GM15510 (cell line): Measurements from ENCODE around the gene FCN2.

ENCODE experiments used
- POLR2A ChIP-seq: IDR thresholded peaks from 3 replicates; pipeline ENCODE4 v1.6.1; 2011; ENCODE audit warnings: borderline replicate concordance; ENCODE audit not compliant: insufficient read length; ENCODE audit errors: extremely low read depth

Gene FCN2

GRCh38 chr9:134880484-134881312, at the start of gene FCN2:
TSS of gene FCN2 (plus strand) at chr9:134880810. CDS start at chr9:134880822, 12 bp downstream.
- TF ChIP-seq POLR2A: no peak

- TF ChIP-seq POLR2A: no peak
These were observed 49.5 kb upstream of the FCN2 start for GRCh38 chr9:134830926-134831720.

GRCh38 chr9:134832471-134832870, 48.1 kb upstream of the FCN2 start:
- no peak for TF ChIP-seq POLR2A

- no peak for TF ChIP-seq POLR2A
These were observed 47.2 kb upstream of the FCN2 start for GRCh38 chr9:134833294-134833880.

GRCh38 chr9:134834217-134834956, 46.2 kb upstream of the FCN2 start:
- no peak for TF ChIP-seq POLR2A

GRCh38 chr9:134834957-134835419, 45.6 kb upstream of the FCN2 start:
- TF ChIP-seq POLR2A: no peak

- TF ChIP-seq POLR2A: no peak
These were observed 45.2 kb upstream of the FCN2 start for GRCh38 chr9:134835448-134835847.

- no peak for TF ChIP-seq POLR2A
These were observed 44.6 kb upstream of the FCN2 start for GRCh38 chr9:134835987-134836386.

GRCh38 chr9:134836406-134836970, 44.1 kb upstream of the FCN2 start:
- no peak for TF ChIP-seq POLR2A

GRCh38 chr9:134837529-134837928, 43.1 kb upstream of the FCN2 start:
- no peak for TF ChIP-seq POLR2A

- no peak for TF ChIP-seq POLR2A
These were observed 41.8 kb upstream of the FCN2 start for GRCh38 chr9:134838651-134839454.

GRCh38 chr9:134839455-134840125, 41.0 kb upstream of the FCN2 start:
- TF ChIP-seq POLR2A: no peak

- TF ChIP-seq POLR2A: no peak
These were observed 40.1 kb upstream of the FCN2 start for GRCh38 chr9:134840511-134840910.

- no peak for TF ChIP-seq POLR2A
These were observed 39.3 kb upstream of the FCN2 start for GRCh38 chr9:134841180-134841904.
